ENCODE data around the gene PLCH1. TPM values are rescaled to one million over a fixed set of nuclear protein-coding genes. Genes with fewer than 3 reads are reported as not detected.

PLCH1 gene
- total RNA-seq, 1 experiment from 2014 or later = 8.9 TPM

DNA sequence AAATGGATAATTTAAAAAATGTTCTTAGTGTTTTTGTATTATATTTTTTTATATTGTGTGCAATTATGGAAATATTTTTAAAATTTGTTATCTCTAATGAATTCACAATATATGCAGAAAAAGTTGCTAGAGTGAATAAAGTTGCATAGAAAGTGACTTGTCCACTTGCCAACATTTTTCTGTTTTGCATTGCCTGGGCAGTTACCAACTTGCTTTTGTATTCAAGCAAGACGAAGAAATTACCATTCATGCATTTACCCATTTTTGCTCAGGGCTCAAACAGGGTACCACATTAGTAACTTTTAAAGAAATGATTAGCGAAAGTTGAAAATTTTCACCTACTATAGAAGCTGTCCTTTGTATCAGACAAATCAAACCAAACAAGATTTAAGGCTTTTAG is 298.5 kb downstream of the PLCH1 start:
- DNase-seq (ENCODE audit: low spot score) (no peak), ATAC-seq (no peak)
- ChIA-PET POLR2A (no interaction called here), CTCF (no interaction called here)
- no peak for TF ChIP-seq NR2C2 (CRISPR knock-in tag; IDR thresholded peaks at IDR 0.05)
- no peak for TF ChIP-seq CREM (CRISPR knock-in tag; IDR thresholded peaks at IDR 0.05)
- TF ChIP-seq, protein P1, sequence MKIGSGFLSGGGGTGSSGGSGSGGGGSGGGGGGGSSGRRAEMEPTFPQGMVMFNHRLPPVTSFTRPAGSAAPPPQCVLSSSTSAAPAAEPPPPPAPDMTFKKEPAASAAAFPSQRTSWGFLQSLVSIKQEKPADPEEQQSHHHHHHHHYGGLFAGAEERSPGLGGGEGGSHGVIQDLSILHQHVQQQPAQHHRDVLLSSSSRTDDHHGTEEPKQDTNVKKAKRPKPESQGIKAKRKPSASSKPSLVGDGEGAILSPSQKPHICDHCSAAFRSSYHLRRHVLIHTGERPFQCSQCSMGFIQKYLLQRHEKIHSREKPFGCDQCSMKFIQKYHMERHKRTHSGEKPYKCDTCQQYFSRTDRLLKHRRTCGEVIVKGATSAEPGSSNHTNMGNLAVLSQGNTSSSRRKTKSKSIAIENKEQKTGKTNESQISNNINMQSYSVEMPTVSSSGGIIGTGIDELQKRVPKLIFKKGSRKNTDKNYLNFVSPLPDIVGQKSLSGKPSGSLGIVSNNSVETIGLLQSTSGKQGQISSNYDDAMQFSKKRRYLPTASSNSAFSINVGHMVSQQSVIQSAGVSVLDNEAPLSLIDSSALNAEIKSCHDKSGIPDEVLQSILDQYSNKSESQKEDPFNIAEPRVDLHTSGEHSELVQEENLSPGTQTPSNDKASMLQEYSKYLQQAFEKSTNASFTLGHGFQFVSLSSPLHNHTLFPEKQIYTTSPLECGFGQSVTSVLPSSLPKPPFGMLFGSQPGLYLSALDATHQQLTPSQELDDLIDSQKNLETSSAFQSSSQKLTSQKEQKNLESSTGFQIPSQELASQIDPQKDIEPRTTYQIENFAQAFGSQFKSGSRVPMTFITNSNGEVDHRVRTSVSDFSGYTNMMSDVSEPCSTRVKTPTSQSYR (CRISPR knock-in tag; IDR thresholded peaks at IDR 0.05) = no peak
- TF ChIP-seq, protein P2, sequence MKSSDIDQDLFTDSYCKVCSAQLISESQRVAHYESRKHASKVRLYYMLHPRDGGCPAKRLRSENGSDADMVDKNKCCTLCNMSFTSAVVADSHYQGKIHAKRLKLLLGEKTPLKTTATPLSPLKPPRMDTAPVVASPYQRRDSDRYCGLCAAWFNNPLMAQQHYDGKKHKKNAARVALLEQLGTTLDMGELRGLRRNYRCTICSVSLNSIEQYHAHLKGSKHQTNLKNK (CRISPR knock-in tag; IDR thresholded peaks at IDR 0.05) = no peak
- no peak for TF ChIP-seq NFE2L1 (CRISPR knock-in tag; IDR thresholded peaks at IDR 0.05)
- TF ChIP-seq GTF2I (CRISPR knock-in tag; conservative IDR thresholded peaks at IDR 0.05) = no peak
- TF ChIP-seq, protein P3, sequence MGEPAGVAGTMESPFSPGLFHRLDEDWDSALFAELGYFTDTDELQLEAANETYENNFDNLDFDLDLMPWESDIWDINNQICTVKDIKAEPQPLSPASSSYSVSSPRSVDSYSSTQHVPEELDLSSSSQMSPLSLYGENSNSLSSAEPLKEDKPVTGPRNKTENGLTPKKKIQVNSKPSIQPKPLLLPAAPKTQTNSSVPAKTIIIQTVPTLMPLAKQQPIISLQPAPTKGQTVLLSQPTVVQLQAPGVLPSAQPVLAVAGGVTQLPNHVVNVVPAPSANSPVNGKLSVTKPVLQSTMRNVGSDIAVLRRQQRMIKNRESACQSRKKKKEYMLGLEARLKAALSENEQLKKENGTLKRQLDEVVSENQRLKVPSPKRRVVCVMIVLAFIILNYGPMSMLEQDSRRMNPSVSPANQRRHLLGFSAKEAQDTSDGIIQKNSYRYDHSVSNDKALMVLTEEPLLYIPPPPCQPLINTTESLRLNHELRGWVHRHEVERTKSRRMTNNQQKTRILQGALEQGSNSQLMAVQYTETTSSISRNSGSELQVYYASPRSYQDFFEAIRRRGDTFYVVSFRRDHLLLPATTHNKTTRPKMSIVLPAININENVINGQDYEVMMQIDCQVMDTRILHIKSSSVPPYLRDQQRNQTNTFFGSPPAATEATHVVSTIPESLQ (CRISPR knock-in tag; IDR thresholded peaks at IDR 0.05) = no peak
- TF ChIP-seq OVOL2 (CRISPR knock-in tag; IDR thresholded peaks at IDR 0.05; ENCODE audit: borderline replicate concordance) = no peak
- no peak for TF ChIP-seq TCF7 (CRISPR knock-in tag; IDR thresholded peaks at IDR 0.05; ENCODE audit: low read depth)
- TF ChIP-seq ZNF317 (CRISPR knock-in tag; IDR thresholded peaks at IDR 0.05; ENCODE audit: borderline replicate concordance, low read depth) = no peak
- Mint-ChIP-seq H3K36me3 (no peaks in the 10 kb centered on the region), H3K4me3 (no peak overlapping the region), H3K27me3 (ENCODE audit: low read depth) (no peaks in the 10 kb centered on the region; the same call in 1 of the 2 replicates), H3K27ac (no peak overlapping the region), H3K9me3 (no peaks in the 10 kb centered on the region), H3K4me1 (no peaks in the 10 kb centered on the region)

DNA sequence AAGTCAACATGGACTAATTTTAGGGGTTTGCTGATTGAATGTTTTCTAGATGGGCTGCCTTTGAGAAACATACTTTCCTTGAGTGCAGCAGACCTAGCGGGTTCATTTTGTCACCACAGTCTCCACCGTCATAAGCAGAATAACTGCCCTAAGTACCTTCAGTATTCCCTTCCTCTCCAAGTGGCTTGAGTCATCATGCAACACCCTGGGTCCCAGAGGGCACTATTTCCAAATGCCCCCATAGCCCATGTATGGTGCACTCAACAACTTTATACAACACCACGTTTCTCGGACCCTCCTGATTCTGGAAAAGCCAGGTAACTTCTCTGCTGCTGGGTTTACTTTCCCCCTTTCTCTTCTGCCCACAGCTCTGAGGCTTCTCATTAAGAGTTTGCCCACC is 300.1 kb downstream of the PLCH1 start:
- Mint-ChIP-seq H3K27ac (no peak overlapping the region), H3K4me1 (no peaks in the 10 kb centered on the region), H3K27me3 (ENCODE audit: low read depth) (no peaks in the 10 kb centered on the region; the same call in 1 of the 2 replicates), H3K9me3 (no peaks in the 10 kb centered on the region), H3K36me3 (no peaks in the 10 kb centered on the region), H3K4me3 (no peak overlapping the region)
- TF ChIP-seq JAZF1 (CRISPR knock-in tag; IDR thresholded peaks at IDR 0.05) (no peak), NFE2L1 (CRISPR knock-in tag; IDR thresholded peaks at IDR 0.05) (no peak), GTF2I (CRISPR knock-in tag; conservative IDR thresholded peaks at IDR 0.05) (no peak), ELF4 (CRISPR knock-in tag; IDR thresholded peaks at IDR 0.05; ENCODE audit: low read depth) (no peak), SP1 (CRISPR knock-in tag; conservative IDR thresholded peaks at IDR 0.05) (no peak), ZNF423 (CRISPR knock-in tag; IDR thresholded peaks at IDR 0.05) (no peak), MXD4 (CRISPR knock-in tag; IDR thresholded peaks at IDR 0.05; ENCODE audit: borderline replicate concordance) (no peak), TP53 (CRISPR knock-in tag; IDR thresholded peaks at IDR 0.05) (no peak), KAT7 (CRISPR knock-in tag; IDR thresholded peaks at IDR 0.05; ENCODE audit: borderline replicate concordance) (no peak)
- TF ChIP-seq, protein P4, sequence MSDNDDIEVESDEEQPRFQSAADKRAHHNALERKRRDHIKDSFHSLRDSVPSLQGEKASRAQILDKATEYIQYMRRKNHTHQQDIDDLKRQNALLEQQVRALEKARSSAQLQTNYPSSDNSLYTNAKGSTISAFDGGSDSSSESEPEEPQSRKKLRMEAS (CRISPR knock-in tag; IDR thresholded peaks at IDR 0.05) = no peak
- TF ChIP-seq, protein P5, sequence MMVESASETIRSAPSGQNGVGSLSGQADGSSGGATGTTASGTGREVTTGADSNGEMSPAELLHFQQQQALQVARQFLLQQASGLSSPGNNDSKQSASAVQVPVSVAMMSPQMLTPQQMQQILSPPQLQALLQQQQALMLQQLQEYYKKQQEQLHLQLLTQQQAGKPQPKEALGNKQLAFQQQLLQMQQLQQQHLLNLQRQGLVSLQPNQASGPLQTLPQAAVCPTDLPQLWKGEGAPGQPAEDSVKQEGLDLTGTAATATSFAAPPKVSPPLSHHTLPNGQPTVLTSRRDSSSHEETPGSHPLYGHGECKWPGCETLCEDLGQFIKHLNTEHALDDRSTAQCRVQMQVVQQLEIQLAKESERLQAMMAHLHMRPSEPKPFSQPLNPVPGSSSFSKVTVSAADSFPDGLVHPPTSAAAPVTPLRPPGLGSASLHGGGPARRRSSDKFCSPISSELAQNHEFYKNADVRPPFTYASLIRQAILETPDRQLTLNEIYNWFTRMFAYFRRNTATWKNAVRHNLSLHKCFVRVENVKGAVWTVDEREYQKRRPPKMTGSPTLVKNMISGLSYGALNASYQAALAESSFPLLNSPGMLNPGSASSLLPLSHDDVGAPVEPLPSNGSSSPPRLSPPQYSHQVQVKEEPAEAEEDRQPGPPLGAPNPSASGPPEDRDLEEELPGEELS (CRISPR knock-in tag; IDR thresholded peaks at IDR 0.05) = no peak
- TF ChIP-seq, protein P6, sequence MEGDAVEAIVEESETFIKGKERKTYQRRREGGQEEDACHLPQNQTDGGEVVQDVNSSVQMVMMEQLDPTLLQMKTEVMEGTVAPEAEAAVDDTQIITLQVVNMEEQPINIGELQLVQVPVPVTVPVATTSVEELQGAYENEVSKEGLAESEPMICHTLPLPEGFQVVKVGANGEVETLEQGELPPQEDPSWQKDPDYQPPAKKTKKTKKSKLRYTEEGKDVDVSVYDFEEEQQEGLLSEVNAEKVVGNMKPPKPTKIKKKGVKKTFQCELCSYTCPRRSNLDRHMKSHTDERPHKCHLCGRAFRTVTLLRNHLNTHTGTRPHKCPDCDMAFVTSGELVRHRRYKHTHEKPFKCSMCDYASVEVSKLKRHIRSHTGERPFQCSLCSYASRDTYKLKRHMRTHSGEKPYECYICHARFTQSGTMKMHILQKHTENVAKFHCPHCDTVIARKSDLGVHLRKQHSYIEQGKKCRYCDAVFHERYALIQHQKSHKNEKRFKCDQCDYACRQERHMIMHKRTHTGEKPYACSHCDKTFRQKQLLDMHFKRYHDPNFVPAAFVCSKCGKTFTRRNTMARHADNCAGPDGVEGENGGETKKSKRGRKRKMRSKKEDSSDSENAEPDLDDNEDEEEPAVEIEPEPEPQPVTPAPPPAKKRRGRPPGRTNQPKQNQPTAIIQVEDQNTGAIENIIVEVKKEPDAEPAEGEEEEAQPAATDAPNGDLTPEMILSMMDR (IDR thresholded peaks at IDR 0.05) = no peak
- TF ChIP-seq, protein P7, sequence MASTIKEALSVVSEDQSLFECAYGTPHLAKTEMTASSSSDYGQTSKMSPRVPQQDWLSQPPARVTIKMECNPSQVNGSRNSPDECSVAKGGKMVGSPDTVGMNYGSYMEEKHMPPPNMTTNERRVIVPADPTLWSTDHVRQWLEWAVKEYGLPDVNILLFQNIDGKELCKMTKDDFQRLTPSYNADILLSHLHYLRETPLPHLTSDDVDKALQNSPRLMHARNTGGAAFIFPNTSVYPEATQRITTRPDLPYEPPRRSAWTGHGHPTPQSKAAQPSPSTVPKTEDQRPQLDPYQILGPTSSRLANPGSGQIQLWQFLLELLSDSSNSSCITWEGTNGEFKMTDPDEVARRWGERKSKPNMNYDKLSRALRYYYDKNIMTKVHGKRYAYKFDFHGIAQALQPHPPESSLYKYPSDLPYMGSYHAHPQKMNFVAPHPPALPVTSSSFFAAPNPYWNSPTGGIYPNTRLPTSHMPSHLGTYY (CRISPR knock-in tag; IDR thresholded peaks at IDR 0.05) = no peak
- TF ChIP-seq, protein P8, sequence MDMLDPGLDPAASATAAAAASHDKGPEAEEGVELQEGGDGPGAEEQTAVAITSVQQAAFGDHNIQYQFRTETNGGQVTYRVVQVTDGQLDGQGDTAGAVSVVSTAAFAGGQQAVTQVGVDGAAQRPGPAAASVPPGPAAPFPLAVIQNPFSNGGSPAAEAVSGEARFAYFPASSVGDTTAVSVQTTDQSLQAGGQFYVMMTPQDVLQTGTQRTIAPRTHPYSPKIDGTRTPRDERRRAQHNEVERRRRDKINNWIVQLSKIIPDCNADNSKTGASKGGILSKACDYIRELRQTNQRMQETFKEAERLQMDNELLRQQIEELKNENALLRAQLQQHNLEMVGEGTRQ (CRISPR knock-in tag; IDR thresholded peaks at IDR 0.05) = no peak
- ChIA-PET CTCF (no interaction called here), POLR2A (no interaction called here)
- DNase-seq (ENCODE audit: low spot score) (no peak), ATAC-seq (no peak)
